Stimulated activated CD4-positive, alpha-beta T cell treated with anti-CD3 and anti-CD28 coated beads, Interleukin-4, amount 100 ng/mL, for 24 hours (primary cell): Measurements from ENCODE around the gene TMED10.
"Not testable (repeated sequence)": the region's sequence is repeated elsewhere in the genome, so short reads cannot be mapped to it uniquely, and the experiment has no call there.

Experiments used
- DNase-seq: peaks from one replicate; pipeline ENCODE4 v3.0.0-alpha.2; 2020

Gene TMED10

DNA sequence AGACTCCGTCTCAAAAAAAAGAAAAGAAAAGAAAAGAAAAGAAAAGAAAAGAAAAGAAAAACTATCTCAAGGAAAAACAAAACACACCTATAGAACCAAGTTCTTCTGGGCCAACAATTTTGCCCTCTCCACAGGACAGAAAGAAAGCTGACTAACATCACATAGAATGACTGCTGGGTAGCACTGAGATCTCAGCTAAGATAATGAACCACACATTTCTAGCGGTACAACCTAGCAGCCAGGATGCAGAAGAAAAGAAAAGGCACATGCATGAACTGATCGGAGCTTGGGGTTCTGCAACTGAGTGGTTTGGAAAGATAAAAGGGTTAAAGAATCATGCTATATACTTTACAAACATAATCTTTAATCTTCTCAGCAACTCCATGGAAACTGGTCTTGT is 19.5 kb downstream of the TMED10 start:
- DNase-seq: no peak

DNA sequence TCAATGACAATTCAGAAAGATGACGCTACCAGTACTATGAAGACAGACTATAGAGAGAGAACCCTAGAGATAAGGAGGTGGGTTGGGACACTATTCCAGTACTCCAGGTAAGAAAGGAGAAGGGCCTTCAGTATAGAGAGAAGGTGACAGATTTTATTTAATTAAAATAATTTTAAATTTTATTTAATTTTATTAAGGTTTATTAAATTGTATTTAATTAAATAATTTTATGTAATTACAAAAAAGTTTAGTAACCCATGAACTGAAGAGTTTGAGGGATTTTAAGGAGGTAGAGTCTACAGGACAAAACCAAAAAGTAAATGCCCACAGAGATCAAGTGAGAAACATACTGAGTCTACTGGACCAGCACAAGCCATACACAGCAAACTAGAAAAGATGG is 20.3 kb downstream of the TMED10 start:
- DNase-seq: no peak

DNA sequence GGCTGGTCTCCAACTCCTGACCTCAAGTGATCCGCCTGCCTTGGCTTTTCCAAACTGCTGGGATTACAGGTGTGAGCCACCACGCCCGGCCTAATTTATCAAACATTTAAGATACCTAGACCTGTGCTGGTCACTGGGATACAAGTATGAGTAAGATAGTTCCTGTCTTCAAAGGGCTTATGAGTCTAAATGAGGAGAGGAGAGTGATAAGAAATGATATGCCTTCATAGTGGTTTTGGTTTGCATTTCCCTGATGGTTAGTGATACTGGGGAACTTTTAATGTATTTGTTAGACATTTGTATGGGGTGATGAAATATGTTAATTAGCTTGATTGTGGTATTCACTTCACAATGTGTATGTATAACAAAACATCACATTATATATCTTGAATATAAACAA is 21.2 kb downstream of the TMED10 start:
- no peak for DNase-seq

DNA sequence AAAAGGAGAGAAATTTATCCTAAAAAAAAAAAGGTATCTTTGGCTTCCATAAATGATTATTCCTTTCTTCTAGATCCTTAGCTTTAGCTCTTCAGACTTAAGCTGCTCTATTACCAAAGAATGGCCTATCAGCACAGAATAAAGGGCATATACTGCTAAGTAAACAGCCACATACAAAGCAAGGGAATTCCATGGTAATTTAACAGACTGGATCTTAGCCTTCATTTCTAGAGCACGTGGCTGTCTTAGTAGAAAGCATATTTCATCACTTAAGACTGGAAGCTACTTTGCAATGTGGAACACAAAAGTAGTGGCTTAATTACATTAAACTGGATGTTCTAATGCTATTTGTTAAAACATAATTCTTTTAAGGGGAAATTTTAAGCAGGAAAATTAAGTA is 23.1 kb downstream of the TMED10 start:
- no peak for DNase-seq

DNA sequence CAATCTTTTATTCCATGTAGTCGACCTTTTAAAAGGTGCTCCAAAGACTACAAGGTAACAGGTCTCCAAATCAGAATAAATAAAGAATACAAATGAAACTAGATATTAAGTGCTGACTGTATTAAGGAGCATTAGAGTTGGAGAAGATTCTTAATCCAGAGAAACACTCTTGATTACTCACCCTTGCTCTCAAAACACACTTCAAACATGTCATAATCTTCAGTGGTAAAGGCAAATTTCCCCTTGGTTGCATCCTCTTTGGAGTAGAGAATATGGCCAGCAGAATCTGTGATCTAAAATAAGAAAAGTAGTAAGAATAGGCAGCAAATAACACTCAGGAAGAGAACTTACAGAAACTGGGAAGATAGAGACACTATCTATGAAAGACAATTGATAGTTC is 24.6 kb downstream of the TMED10 start:
- no peak for DNase-seq

DNA sequence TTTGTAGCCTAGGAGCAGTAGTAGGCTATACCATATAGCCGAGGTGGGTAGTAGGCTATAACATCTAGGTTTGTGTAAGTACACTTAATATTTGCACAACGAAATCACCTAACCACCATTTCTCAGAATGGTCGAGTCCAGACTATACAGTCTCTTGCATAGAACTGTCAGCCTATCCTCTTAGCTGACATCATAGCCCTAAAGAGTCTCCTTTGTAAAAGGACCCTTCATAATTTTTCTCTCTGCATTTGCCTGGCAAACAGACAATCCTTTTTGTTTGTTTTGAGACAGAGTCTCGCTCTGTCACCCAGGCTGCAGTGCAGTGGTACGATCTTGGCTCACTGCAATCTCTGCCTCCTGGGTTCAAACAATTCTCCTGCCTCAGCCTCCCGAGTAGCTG is 25.8 kb downstream of the TMED10 start:
- not testable (repeated sequence) for DNase-seq

DNA sequence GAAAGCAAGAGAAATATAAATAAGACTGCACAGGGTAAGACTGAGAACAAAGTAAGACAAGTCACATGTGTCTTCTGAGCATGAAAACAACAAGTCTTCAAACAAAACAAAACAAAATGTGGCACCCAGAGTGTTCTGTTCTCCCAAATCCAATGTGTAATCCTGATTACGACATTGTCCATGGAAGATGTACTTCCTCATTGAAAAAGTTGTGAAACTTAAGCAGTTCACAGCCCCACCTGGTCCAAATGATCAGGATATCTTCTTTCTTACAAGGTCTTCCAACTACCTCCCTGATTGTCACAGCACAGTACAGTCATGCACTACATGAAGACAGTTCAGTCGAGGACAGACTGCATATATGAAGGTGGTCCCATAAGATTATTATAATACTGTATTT is 26.3 kb downstream of the TMED10 start:
- DNase-seq: no peak

DNA sequence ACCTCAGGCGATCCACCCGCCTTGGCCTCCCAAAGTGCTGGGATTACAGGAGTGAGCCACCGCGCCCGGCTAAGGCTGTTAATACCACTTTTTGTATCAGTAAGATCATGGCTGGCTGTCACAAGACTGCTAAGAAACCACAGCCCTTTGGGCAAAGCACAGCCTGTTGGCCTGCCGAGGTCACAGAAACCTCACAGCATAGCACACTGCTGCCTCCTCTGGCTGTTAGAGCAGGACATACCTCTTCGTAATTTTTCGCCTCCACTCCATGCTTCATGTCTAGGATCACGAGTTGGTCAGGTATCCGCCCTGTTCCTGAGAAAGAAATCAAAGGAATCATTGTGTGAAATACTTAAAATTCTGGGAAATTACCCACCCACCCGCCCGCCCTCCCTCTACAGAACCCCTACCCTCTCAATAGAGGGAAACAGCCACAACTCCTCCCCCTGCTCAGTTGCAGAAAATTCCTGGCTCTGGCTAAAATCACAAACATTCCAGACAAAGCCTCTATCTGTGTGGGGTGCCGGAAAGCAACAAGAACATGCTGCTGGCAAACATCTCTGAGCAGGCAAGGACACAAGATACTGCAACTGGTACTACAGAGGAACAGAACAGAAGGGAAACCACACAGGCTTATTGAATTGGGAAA is 28.9 kb downstream of the TMED10 start:
- DNase-seq: no peak

DNA sequence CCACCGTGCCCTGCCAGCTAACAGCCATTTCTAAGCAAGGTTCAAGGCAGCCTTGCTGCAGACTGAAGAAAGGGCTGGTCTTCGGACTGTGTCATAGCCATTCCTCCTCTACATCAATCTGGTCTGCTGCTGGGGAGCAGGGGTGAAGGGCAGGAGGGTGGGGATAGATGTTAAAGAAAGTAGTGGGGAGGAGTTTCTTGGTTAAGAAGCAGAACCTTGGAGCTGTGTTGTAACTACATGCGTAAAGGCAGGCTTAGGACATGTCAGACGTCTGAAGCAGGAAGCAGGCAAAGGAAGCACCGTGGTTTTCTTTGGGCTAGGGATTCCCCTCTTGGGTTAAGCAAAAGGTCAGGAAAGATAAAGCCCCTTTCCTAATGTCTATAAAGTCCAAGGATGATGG is 31.5 kb downstream of the TMED10 start:
- DNase-seq: no peak

DNA sequence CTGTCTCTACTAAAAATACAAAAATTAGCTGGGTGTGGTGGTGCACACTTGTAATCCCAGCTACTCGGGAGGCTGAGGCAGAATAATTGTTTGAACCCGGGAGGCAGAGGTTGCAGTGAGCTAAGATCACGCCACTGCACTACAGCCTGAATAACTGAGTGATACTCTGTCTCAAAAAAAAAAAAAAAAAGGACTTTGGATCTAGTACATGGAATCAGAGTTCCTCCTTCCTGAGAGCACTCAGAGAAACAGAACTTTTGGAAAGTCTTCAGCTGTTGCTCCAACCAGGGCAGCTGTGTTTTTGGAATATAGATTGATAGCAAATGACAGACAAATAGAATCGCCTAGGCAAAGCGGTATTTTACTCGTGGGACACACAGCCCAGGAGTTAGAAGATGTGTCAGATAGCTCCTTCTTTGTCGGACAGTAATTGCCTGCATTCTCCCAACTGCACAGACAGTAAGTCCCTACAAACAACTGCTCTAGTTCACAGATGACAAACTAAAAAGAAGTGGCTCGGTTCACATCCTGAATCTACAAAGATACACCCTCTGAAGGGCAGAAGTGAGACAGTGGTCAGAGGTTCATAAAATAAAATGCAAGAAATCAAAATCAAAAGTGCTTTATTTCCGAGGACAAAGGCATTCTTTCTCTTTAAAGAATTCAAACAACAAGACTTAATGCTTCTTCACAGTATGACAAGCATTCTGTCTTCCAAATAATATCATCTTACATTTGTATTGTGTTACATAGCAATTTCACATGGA is 32.5 kb downstream of the TMED10 start:
- no peak for DNase-seq

DNA sequence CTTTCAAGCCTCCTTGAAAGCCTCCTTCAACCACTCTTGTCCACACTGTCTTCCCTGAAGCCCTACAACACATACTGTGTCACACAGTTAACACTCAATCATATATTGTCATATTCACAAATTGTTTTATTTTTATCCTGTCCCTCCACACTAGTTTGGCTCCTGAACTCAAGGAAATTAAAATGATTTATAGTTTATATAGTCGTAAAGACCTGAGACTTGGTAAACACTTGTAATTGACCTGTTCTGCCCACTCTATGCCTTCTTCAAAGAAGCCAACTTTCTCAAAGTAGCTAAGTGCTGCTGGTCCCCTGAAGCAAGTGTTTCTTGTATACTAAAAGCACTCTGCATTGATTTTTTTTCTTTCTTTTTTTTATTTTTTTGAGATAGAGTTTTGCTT is 33.9 kb downstream of the TMED10 start:
- no peak for DNase-seq

DNA sequence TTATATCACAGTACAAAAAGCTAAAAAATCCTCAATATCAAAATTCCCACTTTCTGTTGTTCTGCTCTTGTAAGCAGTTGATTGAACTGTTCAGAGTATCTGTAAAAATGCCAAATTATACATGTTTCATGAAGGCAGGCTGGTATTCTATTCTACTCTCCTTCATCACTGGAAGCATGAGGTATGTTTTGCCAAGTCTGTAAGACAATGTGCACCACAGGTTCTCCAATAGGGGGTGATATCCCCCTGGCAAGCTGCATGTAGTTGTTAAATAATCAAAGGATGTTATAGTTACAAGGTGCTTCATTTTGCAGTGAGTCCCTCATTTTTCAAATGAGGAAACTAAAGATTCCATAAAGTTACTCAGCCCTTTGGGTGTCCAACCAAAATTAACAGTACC is 34.4 kb downstream of the TMED10 start:
- peak; percentile 15 for DNase-seq

DNA sequence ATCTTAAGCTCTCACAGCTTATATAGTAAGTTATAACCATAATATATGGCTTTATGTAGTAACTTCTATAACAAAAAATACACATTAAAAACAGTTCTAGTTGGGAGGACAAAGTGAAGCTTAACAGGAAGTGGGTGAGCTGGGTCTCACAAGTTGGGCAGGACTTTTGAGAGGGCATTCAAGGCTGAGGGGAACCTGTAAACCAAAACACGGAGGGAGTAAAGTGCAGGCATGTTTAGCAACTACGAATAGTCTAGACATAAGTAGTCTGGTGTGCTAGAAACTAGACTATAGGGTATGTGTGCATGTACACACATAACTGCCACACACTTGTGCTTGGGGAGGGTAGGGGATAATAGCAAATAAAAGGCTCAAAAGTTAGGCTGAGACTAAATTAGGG is 35.4 kb downstream of the TMED10 start:
- no peak for DNase-seq

DNA sequence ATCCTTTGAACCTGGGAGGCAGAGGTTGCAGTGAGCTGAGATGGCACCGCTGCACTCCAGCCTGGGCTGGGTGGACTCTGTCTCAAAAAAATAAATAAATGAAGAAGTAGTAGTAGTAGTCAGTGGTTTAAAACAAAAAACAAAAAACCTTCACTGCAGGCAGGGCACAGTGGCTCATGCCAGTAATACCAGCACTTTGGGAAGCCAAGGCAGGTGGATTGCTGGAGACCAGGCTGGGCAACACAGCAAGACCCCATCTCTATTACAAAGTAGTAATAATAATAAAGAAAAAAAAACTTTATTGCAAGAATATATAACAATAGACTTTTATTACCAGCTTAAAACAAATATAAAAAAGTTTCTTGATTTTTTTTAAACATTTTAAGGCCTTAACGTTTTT is 35.8 kb downstream of the TMED10 start:
- DNase-seq: no peak

DNA sequence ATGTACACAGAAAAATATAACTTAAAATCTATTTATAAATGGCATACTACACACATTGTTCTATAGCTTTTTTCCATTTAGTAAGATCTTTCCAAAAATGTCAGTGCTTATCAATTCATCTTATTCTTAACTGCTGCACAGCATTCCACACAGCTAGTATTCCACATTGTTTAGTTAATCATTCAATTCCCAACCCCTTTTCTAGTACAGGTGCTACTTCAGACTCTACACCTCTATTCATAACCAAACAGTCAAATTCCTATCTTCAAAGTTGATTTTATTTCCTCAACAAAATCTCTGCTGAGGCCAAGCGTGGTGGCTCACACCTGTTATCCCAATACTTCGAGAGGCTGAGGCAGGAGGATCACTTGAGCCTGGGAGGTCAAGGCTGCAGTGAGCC is 37.2 kb downstream of the TMED10 start:
- DNase-seq: no peak

DNA sequence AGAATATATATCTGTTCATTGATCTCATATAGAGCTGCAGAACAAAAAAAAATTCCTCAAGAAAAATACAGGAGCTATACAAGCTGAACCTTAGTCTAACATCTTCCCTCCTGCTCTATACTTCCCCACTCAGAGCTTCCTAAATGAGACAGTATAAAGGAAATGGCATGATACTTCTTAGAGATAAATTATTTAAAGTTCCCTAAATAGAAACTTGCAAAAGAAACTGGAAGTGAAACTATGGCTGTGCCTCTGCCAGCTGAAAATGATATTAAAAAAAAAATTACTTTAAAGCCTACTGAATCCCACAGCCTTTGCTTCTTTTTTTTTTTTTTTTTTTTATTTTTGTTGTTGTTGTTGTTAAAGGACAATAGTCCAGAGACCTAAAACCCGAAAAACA is 37.9 kb downstream of the TMED10 start:
- DNase-seq: no peak

DNA sequence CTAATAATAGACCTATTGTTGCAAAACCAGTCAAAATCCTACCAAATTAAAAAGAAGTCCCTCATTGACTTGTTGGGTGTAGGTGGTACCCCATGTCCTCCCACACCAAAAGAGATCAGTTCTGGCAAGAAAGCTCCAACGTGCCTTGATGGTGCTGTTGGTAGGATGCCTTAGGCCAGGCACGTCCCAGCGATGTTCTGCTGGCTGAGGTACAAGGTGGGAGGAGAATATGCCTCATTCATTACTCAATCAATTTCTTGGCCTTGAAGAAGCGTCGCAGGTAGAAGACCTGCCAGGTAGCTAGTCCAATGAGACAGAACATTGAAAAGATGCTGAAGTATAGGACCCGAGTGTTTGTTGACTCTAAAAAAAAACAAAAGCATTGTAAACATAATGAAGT is 41.8 kb downstream of the TMED10 start:
- DNase-seq: no peak

DNA sequence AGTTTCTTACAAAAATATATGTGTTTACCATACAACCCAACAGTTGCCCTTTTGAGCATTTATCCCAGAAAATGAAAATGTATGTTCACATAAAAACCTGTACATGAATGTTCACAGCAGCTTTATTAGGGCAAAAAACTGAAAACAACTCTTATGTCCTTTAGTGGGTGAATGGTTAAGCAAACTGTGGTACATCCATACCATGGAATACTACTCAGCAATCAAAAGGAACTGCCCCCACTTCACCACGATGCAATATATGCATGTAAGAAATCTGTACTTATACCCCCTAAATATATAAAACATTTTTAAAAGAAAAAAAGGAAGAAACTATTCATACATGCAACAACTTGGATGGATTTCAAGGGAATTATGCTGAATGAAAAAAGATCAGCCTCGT is 42.8 kb downstream of the TMED10 start:
- no peak for DNase-seq

DNA sequence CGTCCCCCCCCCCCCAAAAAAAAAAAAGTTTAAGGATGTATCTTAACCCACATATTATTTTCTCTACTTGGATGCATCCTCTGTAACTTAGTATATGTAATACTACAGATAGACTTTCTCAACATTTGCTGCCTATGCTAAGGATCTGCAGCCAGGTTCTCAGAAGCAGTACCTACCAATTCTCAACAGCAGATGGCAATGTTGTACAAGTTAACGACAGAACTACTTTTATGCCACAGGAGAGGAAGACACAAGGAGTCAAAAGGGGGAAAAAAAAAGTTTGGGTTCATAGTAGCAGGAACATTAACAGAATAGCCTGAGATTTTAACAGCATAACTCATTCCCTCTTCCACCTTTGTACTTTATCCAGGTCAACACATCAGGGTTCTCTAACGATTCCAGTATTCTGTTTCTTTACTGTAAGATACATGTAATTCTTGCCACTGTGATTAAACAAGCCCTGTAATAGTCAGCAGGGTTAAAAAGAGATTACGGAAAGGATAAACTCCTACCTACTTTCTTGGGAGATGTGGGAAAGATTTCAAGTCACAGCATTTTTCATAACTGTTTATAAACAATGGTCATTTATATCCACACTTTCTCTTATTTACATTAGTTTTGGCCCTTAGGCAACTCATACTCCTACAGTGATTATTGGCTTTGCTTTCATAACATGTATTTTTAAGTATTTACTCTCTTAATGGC is 43.9 kb downstream of the TMED10 start:
- peak; percentile 69 for DNase-seq

DNA sequence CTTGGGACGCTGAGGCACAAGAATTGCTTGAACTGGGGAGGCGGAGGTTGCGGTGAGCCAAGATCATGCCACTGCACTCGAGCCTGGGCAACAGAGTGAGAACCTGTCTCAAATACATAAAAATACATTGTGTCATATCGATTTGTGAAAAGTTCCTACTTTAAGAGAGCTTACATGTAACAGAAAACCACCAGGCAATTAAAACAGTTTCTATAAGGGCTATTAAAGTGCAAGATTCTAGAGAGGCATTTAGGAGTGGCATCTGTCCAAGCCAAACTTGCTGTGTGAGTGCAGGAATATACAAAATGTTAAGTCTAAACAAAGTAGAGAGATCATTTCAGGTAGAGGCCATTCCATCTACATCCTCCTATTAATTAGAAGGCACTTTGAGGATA is 47.8 kb downstream of the TMED10 start:
- DNase-seq: no peak

DNA sequence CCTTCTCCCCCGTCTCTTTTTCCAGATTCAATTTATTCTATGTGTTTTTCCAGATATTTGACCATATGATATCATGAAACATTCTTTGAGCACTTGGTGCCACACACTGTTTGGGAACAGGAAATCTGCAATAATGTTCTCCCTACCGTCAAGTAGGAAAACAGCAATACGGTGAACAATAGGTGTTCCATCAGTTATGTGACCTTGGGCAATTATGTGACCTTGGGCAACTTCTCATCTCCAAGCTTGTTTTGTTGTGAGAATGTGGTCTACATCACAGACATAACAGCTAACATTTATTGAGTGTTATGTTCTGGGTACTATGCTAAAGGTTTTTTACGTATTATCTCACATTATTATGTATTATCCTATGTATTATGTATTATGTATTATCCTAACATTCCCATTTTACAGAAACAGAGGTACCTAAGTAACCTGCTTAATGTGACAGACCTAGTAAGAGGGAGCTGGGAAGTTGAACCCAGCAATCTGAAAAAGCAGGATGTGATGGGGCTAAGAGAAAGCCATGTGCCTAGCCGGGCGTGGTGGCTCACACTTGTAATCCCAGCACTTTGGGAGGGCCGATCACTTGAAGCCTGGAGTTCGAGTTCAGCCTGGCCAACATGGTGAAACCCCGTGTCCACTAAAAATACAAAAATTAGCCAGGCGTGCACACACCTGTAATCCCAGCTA is 48.4 kb downstream of the TMED10 start:
- DNase-seq: no peak

DNA sequence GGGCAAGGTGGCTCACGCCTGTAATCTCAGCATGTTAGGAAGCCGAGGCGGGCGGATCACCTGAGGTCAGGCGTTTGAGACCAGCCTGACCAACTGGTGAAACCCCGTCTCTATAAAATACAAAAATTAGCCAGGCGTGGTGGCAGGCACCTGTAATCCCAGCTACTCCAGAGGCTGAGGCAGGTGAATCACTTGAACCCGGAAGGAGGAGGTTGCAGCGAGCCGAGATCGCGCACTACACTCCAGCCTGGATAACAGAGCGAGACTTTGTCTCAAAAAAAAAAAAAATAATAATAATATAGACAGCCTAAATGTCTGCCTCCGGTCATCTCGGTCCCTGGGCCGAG is 49.0 kb downstream of the TMED10 start:
- DNase-seq: not testable (repeated sequence)

DNA sequence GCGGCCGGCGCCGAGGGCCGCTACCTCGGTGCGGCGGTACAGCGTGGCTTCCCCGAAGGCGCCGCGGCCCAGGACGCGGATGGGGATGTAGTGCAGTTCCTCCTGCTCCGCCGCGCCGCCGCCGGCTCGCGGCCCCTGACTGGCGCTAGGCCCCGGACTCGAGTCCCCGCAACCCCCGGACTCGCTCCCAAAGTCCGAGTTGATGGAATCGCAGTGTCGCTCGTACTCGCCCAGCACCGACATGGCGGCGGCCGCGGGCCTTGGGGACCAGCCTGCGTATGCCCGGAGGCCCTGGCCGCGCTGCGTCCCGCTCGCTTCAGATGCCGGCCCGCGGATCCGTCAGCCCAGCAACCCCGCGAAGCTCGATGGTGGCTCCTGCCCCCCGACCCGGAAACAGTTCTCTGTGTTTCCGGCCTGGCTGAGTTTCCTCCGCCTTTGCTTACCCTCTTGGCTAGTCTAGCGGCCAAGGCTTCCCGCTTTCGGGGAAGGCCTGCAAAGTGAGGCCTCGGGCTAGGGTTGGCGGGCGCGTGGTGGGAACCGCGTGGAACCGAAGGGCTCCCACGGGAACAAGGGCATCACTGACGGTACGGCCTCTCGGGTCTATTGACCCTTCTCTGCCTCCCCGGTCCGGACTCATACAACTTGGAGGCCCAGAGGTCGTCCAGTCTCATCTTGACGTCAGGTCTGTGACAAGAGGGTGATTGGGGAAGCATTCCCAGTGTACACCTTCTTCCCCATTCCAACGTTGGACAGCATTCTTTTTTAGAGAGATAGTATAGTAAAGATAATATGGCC is 49.5 kb downstream of the TMED10 start, which contains the start of gene NEK9:
TSS of gene NEK9 (minus strand) at position 370 of the 795 bp plus-strand sequence. CDS start at position 243, 127 bp downstream.
- peak; percentile 93 for DNase-seq
